Measurements from ENCODE around the gene NAP1L5.

Gene NAP1L5

DNA sequence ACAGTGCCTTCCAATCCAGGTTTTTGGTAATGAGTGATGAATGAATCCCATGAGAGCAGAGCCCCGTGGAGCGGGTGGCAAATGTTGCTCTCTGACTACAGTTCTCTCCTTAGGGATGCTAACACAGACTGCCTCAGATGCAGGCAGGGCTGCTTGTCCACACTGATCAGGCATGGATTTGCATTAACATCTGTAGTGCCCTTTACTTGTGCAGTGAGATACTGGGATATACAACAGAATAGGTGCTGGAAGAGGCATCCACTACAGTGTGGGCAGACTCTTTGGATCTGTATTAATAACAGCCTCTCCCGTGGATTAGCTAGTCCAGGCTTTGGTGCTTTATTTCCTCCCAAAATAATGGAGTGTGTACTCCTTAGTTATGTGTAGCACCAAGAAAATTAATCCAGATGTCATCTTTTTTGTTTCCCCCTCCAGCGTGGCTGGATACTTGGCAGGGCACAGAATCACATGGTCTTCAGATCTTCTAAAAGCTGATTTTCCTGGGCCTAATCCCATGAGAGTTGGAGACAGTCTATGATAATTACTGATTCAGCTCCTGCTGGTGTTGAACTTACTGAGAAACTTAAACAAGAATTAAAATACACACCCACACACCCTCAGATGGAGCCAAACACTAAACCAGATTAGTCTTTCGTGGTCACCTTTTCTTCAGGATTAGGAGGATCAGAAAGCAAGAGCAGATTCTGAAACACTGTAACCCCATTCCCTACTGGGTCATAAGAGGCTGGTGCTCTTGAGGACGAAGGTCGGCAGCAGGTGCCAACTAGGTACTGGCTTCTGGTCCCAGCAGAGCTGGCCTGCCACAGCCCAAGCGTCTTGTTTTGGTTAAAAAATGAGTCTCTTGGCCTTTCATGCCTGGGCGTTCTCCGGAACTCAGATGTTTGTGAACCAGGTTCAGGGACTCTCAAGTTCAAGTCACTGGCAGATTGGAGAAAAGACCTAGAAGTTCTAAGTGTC, 23.1 kb upstream of the NAP1L5 start:
- no peak for DNase-seq

DNA sequence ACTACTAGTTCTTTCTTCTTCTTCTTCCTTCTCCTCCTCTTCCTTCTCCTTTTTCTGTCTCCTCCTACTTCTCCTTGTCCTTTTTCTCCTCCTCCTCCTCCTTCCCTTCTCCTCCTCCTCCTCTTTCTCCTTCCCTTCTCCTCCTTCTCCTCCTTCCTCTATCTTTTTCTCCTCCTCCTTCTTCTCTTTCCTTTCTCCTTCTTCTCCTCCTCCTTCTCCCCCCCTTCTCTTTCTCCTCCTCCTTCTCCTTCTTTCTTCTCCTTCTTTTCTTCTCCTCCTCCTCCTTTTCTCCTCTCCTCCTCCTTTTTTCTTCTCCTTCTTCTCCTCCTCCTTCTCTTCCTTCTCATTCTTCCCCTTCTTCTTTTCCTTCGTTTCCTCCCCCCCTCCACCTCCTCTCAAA, 21.8 kb upstream of the NAP1L5 start:
- no peak for DNase-seq

DNA sequence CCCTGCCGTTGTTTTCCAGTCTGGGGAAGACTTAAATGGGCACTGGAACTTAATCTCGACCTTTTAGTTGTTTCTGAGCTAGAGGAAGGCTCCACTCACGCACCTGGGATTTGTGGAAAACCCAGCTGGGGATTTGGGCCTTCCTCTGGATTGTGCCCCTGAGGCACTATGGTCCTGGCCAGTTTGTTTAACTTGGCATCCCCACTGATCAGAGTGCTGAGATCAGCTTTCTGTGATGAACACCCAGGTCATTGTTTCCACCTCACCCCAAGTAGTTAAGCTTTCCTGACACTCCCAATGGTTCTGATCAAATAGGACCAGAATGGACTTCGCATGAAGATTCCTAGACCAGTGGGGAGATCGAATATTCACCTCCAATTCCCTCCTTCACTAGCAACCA, 20.5 kb upstream of the NAP1L5 start:
- DNase-seq, result no peak

DNA sequence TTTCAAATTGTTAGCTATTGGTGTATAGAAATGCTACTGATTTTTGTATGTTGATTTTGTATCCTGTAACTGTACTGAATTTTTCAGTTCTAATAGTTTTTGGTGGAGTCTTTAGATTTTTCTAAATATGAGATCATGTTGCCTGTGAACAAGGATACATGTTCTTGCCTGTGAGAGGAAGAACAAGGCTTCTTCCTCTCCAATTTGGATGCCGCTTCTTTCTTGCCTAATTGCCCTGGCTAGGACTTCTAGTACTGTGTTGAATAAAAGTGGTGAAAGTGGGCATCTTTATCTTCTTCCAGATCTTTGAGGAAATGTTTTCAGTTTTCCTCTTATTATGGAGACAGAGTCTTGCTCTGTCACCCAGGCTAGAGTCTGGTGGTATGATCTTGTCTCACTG, 16.2 kb upstream of the NAP1L5 start:
- DNase-seq, result no peak

DNA sequence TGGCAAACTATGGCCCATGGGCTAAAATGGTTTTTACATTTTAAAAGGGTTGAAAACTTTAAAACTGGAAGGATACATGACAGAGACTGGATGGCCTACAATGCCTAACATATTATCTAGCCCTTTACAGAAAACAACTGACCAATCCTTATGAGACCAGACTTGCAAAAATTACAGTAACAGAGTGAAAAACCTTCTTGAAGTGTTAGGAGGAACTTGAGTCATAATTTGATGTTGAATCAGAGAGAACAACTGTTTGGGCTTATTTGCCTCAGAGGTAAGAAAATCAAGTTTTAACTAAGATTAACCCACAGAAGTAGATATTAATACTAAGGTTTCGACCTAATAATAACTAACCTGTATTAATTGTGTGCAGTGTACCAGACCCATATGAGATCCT, 12.4 kb upstream of the NAP1L5 start:
- no peak for DNase-seq

DNA sequence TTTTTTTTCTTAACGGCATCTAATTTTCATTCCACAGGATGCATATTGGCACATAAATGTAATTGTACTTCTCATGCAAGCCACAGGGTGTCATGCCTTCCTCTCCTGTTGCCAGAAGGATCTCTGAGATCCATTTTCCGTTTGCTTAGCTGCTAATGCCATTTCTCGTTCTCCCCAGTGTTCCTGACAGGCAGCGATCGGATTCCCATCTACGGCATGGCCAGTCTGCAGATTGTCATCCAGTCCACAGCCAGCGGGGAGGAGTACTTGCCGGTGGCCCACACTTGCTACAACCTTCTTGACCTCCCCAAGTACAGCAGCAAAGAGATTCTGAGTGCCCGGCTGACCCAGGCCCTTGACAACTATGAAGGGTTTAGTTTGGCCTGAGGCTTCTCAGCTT, 8.9 kb upstream of the NAP1L5 start:
- peak; percentile 50 for DNase-seq

DNA sequence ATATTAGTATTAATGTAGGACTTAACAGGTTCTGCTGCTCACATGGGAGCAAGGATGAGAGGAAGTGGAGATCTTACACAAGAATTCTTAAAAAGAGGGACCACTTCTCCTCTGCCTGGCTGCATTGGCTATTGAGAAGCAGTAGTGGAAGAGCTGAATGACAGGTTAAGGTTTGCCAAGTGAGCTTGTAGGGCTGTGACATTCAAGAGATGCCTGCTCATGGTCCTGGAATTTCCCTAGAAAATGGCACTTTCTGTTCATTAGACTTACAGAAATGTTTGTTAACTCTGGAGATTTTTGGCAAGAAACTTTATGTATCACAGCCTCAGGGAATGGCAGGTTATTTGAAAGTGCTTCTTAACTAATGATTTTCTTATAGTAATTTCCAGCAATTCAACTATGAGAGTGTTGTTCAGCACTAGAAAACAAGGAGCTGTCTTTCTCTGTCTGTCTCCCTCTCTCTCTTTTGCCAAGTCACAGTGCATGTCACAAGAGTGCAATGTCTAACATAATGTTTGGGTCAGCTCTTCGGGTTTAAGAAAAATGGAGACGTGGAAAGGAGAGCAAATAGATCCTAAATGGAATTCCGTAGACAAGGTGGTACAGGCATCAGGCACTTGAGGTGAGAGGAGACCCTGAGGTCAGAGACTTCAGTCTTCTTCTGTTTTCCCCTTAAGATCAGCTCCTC, 8.3 kb upstream of the NAP1L5 start:
- no peak for DNase-seq

DNA sequence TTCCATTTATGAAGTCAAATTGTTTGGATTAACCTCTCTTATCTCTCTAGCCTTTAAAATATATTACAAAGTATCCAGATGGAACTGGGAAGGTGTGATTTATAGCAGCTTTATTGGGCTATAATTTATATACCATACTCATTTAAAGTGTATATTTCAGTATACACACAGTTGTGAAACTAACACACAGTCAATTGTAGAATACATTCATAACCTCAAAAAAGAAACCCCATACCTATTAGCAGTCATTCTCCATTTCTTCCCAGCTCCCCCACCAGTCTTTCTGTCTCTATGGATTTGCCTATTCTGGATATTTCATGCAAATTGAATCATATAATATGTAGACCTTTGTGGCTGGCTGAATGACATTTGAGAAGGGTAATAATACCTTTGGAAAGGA, 7.6 kb upstream of the NAP1L5 start:
- DNase-seq, result no peak

DNA sequence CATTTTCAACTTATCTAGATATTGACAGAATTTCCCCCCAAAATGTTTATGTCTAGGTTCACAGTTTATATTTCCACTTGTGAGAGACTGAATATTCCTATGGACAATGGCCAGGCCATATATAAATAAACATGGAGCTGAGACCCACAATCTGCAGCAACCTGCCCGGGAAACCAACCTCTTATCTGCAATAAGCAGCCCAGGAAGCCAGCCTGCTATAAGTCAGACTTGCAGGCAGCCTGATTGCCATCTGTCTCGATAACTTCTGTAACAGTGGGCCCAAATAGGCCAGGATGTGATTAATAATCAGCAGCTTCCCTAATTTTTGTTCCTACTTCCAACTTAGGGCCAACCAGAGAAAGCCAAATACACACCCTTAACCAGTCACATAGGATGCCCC, 5.2 kb upstream of the NAP1L5 start:
- DNase-seq, result no peak

DNA sequence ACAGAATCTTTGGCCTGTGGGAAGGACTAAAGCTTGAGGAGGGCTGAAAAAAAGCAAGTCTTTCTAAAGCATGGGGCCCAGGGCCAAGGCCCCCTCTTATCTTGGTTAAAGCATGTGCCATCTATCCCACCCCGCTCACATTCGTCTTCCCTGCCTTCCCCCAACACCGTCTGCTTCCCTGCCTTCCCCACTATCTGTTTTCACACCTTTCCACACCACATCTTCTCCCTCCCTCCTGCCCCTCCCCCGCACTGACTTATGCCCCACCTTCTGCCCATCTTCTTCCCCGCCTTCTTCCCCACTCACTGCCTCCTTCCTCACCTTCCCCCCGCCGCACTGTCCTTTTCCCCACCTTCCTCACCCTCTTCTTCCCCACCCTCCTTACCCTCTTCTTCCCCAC, 890 bp upstream of the NAP1L5 start:
- DNase-seq, result no peak

DNA sequence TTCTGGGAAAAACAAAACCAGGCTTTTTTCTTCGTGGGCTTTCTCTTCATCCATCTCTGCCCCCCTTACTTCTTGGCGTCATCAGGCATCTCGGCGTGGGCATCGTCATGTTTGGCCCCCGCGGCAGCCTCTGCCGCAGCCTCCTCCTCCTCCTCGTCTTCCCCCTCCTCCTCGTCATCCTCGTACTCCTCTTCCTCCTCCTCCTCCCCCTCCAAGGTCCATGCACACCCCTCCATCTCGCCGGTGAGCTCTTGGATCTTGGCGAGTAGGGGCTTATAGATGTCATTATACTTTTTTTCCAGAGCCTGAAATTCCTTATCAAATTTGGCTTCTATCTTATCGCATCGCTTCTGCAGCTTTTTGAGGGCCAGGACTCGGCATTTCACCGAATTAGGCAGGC, 488 bp downstream of the NAP1L5 start:
- no peak for DNase-seq

DNA sequence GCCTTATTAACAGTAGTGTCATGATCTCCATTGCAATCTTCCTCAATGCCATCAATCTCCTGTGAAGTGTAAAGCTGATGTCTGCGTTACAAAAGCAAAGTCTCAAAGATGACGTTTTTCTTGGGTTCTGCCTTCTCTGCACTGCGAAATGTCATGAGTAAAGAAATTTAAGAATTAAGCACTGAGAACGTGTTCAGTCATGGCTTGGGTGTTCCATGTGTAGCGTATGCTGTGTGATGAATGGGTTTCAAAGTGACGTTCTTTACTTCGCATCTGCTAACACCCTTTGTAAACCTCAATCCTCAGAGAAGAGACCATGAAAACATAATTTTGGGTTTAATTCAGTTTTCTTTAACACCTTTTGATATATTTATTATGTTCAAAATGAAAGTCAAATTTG, 999 bp downstream of the NAP1L5 start:
- DNase-seq, result no peak

DNA sequence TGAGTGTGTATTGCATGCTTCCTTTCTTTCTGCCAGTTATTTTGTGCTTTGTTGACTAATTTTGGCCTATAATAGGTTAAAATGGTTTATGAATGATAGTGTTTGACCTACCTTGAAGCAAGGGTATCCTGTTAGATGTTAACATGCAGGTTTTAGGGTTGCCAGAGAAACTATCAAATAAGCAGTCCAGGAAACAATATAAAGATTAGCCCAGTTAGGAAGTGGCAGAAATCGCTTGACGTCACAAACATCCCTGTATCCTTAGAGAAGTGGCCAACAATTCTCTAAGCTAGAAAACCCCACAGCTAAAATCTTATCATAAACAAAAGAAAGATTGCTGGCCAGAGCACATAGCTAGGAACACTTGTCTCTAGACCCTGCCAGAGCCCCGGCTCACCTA, 3.8 kb downstream of the NAP1L5 start:
- no peak for DNase-seq

DNA sequence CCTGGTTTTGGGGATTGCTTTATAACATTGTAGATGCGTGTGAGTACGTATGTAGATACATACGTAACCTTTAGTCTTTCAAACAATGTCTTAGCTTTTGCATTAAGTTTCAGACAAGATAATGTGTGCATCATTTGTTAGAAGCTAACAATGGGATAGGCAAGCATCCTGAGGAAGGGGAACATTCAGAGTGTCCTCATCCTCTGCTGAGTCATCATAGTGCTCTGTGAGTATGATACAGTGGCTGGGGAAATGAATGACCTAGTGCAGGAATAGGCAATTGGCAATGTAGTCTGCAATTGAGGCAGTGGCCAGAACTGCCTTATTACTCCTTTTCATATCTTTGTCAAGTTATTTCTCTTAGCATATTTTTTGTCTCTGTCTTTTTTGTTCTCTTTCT, 7.3 kb downstream of the NAP1L5 start:
- DNase-seq, result no peak

DNA sequence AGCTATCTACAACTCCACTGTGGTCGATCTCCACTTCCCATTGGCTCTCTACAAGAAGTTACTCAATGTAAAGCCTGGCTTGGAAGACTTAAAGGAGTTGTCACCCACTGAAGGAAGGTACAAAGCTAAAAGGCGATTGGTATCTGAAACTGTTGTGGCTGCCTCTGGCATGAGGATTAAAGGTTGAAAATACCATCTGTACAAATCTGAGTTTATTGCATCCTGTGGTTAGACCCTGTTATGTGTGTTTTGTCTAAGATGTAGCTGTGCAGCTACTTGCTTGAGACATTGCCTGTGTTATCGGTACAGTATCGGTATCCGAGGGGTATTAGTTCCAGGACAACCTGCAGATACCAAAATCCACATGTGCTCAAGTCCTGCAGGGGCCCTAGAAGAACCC, 16.4 kb downstream of the NAP1L5 start:
- no peak for DNase-seq

DNA sequence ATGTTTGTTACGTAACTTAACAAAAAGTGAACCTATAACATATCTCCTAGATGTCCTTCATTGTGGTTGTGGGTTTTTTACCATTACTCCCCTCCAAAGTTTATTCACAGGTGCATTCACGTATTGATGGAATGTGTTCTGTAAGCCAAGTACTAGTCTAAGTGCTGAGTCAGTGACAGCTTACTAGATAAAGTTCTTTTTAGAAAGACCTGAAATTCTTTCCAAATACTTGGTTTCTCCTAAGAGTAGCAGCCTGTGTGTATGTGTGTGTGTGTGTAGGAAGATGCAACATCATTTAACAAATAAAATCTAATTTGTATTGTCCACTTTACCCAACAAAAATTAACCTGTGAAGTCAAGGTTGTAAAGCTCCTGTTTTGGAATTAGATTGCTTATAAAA, 22.1 kb downstream of the NAP1L5 start:
- no peak for DNase-seq

DNA sequence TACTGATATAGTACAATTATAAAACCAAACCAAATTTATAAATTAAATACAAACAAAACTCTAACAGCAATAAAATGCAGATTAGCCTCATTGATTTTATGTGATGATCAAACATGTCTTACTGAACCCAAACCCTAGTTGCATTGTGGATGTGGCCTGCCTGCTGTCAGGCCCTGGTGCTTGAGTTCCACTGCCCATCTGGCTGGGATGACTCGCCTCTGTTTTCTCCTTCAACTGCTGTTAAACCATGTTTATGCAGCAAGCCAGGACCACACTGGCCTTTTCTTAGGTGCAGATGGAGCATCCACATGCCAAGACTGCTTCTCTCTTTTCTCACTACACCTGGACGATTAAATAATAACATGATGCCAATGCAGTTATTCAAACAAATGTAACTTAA, 22.6 kb downstream of the NAP1L5 start:
- no peak for DNase-seq

DNA sequence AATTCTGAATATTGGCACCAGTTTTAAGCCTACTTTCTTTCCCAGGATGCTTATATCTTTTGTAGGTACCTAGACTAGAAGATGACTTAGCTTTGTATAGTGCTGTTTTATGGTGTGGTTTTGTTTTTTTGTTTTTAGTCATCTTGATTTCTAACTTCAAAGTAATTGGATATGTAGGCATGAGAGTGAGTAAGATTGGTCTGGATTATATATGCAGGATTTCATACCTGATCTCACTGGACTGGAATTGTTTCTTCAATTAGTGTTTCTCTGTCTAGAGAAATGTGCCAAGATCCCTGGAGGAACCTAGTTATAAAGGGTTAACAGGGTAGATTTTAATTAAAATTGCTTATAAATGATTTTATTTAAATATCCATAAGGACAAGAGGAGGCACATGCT, 23.1 kb downstream of the NAP1L5 start:
- no peak for DNase-seq

DNA sequence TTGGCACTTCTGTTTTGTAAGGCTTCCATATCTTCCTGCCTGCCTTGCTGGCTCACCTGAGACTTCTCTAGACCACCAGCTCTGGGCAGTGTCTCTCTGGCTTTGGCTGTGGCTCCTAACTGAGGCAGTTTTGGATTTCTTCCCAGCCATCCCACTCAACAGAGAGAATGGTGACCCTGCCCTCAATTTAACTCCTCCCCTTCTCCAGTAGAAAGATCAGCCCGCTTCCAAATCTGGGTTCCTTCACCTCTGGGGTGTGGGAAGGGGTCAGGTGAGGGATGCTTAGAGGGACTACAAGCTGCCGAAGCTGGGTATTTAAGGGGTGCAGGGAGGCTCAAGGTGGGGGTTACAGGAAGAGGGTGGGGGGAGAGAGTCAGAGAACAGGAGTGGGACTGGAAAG, 23.7 kb downstream of the NAP1L5 start:
- no peak for DNase-seq

DNA sequence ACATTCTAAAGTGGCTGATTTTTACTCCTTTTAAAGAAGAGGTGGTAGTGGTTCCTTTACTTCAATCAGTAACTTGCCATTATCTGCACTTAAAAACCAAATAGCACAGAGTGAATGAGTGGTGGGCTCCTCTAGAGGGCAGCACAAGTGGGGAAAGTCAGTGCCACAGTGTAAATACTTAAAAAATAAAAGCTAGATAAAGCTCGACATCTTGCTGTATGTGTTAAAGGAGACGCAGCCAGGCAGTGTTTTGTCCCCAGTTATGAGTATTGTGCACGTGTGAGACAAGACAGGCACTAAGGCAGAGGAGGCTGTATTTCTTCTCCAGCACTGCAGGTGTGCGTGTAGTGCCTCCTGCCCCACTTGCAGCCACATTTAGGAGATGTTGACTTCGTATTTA, 24.6 kb downstream of the NAP1L5 start:
- no peak for DNase-seq

DNA sequence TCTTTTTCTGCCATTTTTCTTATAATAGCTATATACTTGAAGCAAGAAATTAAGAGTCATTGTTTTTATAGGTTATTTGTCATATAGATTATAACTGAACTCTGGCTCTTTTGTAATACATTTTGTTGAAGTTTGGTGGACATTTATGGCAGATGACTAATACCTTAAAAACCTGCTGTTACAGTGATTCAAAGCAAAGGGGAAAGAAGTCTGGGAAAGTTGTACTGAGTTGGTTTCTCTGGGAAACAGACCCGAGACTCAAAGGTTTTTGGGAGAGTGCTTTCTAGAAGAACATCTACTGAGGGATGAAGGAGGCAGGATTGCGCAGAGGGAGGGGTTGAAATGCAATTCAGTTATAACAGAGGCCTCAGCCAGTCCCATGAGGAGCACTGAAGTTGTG, 35.9 kb downstream of the NAP1L5 start:
- DNase-seq, result no peak

DNA sequence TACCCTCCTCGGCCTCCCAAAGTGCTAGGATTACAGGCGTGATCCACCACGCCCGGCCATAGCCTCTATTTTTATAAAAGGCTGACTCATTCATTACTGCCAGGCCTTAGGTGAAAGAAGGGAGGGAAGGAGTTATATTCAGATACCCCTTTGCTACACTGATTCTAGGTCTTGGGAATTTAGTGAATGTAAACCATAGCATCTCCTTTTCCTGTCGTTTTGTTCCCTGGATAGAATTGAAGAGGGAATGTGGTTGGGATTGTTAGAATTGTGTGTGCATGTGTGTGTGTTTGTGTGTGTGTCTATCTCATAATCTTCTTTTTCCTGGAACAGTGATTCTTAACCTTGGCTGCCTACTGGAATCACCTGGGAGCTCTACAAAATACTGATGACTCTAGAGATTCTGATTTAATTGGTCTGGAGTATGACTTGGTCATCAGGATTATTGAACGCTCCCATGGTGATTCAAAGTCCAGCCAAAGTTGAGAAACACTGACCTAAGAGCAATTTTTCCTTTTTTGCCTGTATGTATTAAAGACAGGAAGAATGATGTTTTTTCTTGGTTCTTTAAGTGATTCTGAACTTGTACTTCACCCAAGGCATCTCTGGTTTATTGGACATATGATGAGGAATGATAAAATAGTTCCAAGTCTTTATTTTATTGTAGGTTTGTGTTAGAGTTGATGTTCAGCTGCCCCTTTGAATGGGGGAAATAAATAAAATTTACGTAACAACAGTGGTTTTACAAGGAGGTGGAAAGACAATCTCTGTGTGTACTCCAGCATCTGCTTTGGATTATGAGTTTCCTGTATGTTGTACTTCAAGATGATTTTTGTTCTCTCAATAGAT, 37.0 kb downstream of the NAP1L5 start:
- DNase-seq, result no peak

DNA sequence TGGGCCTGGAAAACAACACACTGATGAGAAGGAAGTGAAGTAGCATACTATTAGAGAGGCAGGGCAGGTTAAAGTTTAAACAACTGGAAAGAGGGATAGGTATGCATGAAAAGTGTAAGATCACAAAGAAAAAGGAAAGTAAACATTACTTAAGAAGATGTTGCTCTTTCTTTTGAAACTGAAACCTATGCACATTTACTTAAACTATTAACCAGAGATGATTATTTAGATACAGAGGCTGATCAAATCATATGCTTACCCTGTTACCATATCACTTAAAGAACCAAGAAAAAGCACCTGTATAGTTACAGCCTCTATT, 37.8 kb downstream of the NAP1L5 start:
- no peak for DNase-seq
